Spleen (tissue), 7 donors: ENCODE results near the gene OLFML2B.

Experiments
- CTCF ChIP-seq, 11 experiments: fragments of 200-600 bp in 7 of 11; fragments of 450-650 bp in 4 of 11; sonication (generic) in 4 of 11; IDR thresholded peaks in 8 of 11; conservative IDR thresholded peaks in 3 of 11; 1 replicate in 7 of 11; 2 replicates in 4 of 11; pipeline versions ENCODE4 v1.4.0 to v1.8.0; 2016 to 2021; ENCODE audit warnings: antibody characterized with exemption in 11 of 11, inconsistent platforms in 4 of 11, mild to moderate bottlenecking in 1 of 11
- POLR2A ChIP-seq, 3 donors: fragments of 450-650 bp; IDR thresholded peaks; one replicate each; pipeline ENCODE4 v1.5.1; 2017; ENCODE audit warnings: antibody characterized with exemption in 3 of 3, mild to moderate bottlenecking in 1 of 3
- POLR2AphosphoS5 ChIP-seq, 3 donors: sonication (generic); formaldehyde crosslinking; IDR thresholded peaks; one replicate each; pipeline ENCODE4 v1.5.1; 2017; ENCODE audit warnings: antibody characterized with exemption in 3 of 3
- donor health status: DM: no; HTN: no; CAD: no; lungs with moderate emphysema.
- donor health status: DM: no; HTN: no; CAD: no.
- donor health status: DM: no; HTN: no; CAD: no.

- TF ChIP-seq CTCF (IDR thresholded peaks at IDR 0.05 in 8 of 11, conservative IDR thresholded peaks at IDR 0.05 in 3 of 11) (no peak), POLR2A (IDR thresholded peaks at IDR 0.05) (no peak), POLR2AphosphoS5 (IDR thresholded peaks at IDR 0.05) (no peak)
Observed at GRCh38 chr1:162016631-162017030, 7.0 kb downstream of the OLFML2B start.
